HG02763 (cell line): ENCODE data around the gene AGPAT1.
A peak's percentile ranks its signal among the peaks of the same experiment; 100 is the strongest.

Experiments used
- ATAC-seq: cut with Tn5 transposase; IDR thresholded peaks from one replicate; pipeline ENCODE4 v1.9.1; 2021; ENCODE audit warnings: mild to moderate bottlenecking, moderate library complexity; ENCODE audit not compliant: unreplicated experiment

AGPAT1 gene

DNA sequence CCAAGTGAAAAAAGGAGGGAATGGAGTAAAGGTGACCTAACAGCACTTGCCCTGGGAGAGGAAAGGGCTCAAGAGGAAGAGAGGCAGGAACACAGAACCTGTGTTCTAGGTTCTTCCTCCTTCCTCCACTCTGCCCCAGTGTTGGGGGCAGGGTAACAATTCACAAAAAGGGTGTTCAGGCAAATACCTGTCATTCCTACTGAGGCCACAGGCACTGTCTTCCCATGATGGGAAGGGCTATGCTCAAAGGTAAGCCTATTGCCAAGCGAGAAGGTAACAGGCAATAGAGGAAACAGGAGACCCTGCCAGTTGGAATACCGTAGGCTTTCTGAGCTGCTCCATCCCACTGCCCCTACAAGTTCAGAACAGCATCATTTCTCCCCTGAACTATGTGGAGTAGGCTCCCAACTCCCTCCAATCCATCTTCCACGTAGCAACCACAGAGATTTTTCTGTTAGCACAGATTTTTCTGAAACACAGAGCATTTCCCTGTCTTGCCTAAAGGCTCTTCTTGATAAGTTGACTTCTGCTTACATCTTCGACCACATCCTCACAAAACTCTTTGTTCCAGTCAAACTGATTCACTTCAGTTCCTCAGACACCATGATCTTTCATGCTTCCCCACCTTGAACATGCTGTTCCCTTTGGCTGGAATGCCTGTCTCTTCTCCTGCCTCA, 2.7 kb downstream of the AGPAT1 start:
- ATAC-seq = no peak

DNA sequence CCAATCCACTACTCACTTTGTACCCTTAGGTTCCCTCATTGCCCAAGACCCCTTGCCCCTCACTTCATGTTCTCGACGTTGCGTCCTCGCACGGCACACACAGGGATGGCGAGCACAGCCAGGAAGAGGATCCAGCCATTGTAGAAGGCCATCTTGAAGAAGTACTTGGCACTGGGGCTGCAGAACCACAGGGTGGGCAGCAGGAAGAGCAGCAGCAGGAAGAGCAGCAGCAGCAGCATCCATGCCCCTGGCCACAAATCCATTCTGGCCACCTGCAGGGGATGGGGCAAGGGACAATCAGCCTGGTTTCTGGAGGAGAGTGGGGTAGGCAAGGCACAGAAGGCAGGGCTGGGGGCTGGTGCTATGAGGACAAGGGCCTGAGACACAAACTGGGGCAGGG, 4.7 kb downstream of the AGPAT1 start:
- ATAC-seq = no peak

DNA sequence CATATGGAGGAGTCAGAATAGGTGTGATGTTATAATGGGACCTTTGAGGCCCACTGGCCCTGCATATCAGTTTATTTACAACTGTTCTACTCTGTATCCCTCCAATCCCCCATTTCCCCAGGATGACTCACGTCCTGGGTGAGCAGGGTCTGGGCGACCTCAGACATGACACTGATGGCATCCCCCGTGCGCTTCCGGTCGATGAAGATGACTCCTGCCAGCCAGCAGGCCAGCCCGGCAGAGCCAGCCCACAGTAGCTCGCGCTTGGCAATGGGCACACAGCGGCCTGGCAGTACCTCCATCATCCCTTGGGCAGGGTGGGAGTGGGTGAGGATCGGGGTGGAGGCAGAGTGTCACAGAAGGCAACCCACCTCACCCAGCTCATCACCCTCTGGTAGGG, 5.6 kb downstream of the AGPAT1 start:
- no peak for ATAC-seq

DNA sequence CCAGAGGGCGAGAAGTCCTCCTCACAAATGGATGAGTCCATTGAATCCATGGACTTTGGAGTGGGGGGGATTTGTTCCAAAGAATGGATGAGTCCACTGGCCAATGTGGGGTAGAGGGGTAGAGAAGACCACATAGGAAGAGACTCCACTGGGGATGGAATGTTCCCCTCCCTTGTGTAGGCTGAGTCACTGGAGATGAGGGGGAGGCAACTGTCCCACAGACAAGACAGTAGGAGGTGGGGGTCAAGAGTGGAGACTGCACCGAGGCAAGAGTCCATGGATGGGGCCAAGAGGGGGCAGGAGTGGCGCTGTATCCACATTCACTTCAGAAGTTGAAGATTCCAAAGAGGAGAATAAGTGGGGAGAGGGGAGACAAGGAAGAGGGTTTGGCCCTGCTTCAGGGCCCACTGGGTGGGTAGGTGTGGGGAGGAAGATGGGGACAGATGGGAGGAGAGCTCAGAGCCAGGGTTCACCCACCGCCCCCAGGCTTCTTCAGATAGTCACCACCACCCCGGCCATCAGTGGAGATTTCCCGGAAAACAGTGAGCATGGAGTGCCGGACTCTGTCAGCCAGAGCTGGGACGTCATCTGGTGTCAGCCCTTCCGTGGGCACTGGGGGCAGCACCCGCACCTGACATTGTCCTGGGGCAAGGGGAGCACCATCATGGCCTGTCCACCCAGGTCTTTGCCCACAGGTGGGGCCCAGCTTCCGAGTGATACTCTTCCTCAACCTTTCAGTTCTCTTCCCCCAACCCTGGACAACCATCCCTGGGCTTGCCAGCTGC, 6.9 kb downstream of the AGPAT1 start:
- no peak for ATAC-seq

DNA sequence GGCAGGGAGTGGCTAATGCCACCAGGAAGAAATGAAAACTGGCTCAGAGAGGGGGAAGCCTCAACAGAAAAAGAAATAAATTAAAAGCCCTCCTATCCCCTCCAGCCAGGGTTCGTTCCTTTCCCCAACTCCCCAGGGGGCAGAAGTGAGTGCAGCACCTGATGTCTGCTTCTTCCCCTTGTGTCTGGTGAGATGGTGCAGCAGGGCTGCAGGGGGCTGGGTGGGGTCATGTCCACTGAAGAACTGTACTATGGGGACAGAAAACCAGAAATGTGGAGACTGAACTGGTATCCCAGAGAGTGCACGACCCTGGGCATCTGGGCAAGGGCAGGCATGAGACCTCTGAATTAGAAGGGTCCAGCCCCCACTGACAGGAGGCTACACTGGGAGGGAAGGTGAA, 7.5 kb downstream of the AGPAT1 start:
- no peak for ATAC-seq

DNA sequence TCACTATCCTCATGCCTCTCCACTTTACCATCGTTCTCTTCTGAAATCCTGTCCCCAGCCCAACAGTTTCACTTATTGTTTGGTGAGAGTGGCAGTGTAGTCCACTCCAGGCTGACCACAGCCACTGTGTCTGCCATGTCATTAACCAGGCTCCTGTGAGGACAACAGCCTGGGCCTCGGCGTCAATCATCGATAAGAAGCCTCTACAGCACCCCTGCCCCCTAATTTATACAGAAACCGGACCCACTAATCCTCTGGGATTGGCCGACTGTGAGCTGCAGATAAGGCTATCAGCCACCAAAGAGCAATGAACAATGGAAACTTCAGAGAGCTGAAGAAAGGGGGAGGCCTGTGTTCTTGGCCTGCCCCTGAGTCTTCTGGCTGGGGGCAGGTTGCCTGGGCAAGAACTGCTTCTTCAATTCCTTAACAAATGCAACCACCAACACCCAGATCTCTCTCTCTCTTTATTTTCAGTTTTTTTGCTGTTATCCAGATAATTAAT, 8.1 kb downstream of the AGPAT1 start:
- no peak for ATAC-seq

DNA sequence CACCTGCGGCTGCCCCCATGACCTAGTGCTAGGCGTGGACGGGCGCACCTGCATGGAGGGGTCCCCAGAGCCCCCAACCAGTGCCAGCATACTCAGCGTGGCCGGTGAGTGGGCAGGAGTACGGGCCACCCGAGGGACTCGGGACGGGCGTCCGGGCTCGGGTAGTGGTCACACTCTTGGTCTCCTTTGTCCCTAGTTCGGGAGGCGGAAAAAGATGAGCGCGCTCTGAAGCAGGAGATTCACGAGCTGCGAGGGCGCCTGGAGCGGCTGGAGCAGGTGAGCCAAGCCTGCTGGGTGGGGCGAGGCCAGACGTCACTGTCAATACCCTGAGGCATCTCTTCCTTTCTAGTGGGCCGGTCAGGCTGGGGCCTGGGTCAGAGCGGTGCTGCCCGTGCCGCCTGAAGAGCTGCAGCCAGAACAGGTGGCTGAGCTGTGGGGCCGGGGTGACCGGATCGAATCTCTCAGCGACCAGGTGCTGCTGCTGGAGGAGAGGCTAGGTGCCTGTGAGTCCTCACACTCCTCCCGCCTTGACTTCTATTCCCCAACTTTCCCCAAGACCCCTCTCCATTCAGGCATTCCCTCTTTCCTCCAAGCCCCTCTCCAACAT, 8.6 kb downstream of the AGPAT1 start:
- ATAC-seq = no peak

DNA sequence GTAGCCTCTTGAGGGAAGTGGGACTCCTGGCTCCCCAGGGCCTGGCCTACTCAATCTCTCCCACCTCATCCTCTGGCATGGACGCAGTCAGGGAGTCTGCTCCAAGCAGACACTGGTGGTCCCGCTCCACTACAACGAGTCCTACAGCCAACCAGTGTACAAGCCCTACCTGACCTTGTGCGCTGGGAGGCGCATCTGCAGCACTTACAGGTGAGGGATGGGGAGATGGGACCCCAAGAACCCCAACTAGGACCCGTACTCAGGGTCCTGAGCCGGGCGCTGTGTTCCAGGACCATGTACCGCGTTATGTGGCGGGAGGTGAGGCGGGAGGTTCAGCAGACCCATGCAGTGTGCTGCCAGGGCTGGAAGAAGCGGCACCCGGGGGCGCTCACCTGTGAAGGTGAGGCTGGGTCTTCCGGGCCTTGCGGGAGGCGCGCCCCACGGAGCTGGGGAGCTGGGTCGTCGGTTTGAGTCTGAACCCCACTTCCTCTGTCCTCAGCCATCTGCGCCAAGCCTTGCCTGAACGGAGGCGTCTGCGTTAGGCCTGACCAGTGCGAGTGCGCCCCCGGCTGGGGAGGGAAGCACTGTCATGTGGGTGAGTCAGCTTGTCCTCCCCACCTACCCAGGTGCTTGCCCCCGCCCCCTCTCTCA, 9.3 kb downstream of the AGPAT1 start:
- no peak for ATAC-seq

DNA sequence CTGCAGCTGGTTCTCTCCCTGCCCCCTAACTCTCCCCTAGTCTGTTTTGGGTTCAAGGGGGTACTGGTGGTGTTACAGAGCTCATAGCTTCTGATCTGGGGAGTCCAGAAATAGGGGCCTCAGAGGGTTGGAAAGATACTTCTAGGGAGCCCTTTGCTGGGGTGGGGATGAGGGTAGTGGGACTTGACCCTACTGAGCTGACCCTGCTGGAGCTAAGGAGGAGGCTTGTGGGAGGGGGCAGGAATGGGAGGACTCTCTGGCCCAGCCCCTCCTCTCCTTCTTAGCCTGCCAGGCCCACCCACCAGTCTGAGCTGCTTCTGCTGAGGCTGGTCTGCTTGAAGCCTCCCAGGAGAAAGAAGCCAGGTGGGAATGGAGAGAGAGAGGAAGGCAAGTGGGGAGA, 11.6 kb downstream of the AGPAT1 start, which contains the start of gene EGFL8:
EGFL8 (plus strand) TSS at position 301 of the 400 bp plus-strand sequence. CDS start 1,571 bp downstream, outside the sequence.
- ATAC-seq = no peak

DNA sequence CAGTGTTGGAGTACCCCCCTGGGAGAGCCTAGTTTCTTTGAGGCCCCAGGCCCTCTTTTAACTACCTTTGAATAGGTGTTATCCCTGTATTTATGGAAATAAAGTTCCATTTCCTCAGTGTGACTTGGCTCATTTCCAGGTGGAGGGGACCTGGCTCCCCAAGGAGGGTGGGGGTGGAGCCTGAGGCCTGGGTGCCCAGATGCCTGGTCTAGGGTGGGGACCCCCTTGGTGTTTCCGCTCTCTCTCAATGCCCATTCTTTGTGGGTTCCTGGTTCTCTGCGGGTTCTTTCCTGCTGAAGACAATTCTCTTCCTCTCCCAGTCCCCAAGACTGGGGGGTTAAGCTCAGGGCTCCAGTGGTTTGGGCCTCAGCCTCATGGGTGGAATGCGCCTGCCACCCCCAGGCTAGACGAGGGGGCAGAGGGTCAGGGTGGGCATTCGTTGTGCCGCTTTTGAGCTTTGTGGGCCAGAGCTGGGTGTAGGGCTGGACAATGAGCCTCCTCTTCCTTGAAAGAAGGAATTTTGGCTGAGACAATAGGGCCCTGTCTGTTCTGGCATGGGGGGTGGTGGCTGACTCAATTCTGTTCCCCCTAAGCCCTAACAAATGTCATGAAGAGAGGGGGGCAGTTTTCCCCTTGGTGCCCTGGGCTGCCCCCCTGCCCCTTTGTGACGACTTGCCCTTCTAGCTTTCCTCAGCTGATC, 12.2 kb downstream of the AGPAT1 start:
- no peak for ATAC-seq

DNA sequence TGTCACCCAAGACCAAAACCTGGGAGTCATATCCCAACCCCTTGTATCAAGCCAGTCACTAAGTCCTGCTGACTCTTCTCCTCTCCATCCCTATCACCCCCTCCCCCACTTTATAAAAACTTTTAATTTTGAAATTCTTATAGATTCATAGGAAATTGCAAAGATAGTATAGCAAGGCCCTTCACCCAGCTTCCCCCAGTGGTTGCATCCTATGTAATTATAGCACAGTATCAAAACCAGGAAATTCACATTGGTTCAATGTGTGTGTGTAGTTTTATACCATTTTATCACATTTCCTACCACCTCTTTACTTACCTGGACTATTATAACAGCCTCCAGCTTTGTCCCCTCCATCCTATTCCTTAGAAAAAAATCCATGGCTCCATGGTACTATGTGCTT, 17.8 kb downstream of the AGPAT1 start:
- ATAC-seq = no peak

DNA sequence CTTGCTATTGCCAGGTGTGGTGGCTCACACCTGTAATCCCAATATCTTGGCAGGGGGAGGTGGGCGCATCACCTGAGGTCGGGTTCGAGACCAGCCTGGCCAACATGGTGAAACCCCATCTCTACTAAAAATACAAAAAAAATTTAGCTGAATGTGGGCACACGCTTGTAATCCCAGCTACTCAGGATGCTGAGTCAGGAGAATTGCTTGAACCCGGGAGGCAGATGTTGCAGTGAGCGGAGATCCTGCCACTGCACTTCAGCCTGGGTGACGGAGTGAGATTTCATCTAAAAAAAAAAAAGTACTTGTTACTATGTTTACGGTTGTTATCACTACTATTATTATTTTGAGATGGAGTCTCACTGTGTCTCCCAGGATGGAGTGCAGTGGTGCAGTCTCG, 19.0 kb downstream of the AGPAT1 start:
- ATAC-seq = no peak

DNA sequence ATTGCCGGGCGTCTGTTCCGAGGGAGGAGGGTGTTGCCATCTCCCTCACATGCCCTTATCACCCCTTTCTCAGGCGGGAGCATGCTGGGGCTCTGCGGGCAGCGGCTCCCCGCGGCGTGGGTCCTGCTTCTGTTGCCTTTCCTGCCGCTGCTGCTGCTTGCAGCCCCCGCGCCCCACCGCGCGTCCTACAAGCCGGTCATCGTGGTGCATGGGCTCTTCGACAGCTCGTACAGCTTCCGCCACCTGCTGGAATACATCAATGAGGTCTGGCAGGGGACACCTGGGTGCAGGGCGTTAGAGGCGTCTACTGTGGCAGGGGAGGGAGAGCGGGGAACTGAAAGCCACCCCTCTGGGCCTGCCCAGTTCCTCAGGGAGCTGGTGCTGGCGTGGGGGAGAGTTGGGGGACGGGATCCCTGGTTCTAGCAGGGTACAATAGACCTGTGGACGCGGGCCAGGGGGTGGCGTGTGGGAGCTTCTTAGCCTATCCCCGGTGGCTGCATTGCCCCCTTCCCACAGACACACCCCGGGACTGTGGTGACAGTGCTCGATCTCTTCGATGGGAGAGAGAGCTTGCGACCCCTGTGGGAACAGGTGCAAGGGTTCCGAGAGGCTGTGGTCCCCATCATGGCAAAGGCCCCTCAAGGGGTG, 21.2 kb downstream of the AGPAT1 start:
- ATAC-seq = peak; percentile 56

DNA sequence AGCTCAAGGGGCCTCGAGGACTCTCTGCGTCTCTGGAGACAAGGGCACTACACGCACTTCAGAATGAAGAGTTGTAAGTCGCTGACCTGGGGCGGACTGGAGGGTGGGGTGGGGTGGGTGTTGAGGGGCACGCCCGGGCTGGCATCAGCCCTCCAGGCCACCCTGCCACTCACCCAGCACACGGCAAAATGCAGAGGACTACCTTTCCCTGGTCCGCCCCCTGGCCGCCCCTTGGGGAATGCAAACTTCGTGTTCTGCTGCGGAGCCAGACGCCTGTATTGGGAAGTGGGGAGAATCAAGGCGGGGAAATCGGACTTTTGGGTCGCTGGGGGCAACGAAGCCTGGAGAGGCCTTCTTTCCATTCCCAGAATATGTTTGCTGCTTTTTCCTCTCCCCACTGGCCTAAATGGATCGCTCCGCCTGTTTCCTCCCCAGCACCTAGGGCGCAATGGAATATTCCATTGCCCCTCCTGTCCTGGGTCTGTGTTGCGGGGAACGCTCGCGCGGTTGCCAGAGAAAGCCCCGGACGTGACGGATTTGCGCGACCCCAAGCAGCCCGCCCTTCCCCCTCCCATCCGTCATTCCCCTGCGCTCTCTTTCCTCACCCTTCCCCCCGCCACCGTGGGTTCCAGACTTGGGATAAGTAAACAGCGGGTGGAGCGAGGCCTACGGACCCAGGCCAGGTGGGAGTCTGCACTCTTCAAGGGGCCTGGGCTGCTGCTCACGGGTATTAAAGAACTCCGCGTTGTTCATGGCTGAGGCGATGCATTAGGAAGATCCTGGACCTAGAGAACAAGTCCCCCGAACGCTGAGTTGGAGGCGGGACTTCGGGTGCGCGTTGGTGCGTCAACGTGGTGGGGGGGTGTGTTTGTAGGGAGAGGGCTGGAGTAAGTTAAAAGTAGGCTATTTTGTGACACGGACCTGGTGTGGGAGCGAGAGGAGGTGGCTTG, 22.0 kb downstream of the AGPAT1 start, which contains the start of gene PPT2:
PPT2 (plus strand) TSS at position 578 of the 950 bp plus-strand sequence. CDS start 454 bp downstream, outside the sequence.
- peak; percentile 23 for ATAC-seq

DNA sequence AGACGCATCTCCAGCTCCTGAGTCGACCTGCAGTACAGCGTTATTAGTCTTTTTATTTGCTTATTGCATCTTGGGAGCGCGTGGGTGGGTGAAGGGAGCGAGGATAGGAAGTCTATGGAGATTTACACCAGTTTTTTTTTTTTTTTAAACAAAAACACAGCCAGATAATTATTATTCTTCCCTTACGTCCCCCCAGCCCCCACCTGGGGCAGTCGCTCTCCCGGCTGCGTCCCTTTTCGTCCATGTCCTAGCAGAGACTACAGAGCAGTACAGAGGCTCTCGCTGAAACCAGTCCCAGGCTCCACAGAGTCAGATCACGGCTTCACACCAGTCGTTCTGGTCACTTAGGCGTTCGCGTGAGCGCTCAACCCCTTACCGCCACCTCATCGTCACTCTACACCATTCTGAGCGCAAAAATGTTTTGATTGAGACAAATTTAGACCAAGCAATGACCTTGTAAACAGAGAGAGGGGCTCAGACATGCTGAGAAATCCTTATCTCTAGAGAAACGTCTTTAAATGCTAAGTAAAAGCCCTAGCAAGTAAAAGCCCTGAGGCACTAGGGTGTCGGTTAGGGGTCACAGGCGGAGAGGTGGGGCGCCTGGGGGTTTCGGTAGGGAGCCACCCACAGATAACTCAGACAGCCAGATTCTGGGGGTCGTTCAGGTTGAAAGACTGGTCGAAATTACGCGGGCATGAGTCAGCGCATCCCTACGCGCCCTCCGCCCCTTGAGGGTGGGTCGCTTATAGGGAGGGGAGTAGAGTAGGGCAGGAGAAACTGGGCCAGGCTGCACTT, 22.9 kb downstream of the AGPAT1 start:
- no peak for ATAC-seq

DNA sequence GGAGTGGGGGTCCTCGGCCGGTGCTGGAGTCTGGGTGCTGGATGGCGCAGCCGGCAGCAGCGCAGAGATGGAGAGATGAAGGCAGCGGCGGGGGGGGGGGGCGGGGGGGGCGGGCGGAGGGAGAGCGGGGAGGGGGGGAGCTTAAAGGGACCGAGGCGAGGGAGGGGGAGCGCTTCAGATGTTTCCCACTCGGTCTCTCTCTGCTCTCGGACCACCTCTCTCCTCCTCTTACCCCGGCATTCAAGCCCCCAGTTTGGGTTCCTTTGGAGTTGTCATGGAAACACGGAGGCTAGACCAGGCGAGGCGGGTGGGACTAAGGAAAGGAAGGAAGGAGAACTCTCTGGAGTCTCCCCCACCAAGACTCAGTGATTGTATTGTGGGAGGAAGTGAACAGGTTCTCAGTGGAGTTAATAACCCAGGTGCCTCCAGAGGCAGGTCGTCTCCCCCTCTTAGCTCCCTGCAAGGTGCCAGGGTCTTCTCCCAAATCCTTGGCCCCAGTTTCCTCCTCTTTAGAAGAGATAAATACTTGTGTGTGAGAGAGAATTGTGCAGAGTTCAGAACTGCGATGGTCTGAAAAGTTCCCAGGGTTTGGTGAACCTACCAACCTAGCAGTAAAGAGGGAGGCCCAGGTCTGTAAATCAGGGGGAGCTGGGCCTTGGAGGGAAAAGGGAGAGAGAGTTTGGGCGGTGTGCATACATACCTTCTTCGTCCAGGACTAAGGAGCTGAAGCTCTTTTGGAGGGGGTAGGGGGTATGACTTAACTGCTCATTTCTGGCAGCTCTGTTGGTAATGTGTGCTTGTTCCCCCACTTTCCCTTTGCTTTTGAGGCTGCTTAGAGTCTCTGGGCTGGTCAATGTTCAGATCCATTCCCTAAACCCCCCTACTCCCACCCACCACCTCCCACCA, 23.8 kb downstream of the AGPAT1 start, which contains the start of gene PRRT1:
PRRT1 (minus strand) TSS at position 77 of the 906 bp plus-strand sequence. CDS start 112 bp downstream, outside the sequence.
- no peak for ATAC-seq
